SU-DHL-6 (cell line): Measurements from ENCODE around the gene CKS1B.

Experiments used
- CTCF ChIP-seq: fragments of 200-600 bp; sonication (generic); IDR thresholded peaks from one replicate; pipeline ENCODE4 v1.5.1; 2017; ENCODE audit warnings: antibody characterized with exemption, mild to moderate bottlenecking, low read length, moderate library complexity; ENCODE audit not compliant: insufficient read depth, poor library complexity, severe bottlenecking
- EZH2phosphoT487 ChIP-seq: fragments of 200-600 bp; sonication (generic), shearing (Covaris generic); conservative IDR thresholded peaks from 2 replicates; pipeline ENCODE4 v1.6.1; 2018; ENCODE audit warnings: mild to moderate bottlenecking, antibody characterized with exemption, low read length, moderate library complexity, mixed read lengths

- TF ChIP-seq CTCF, result no peak
- no peak for TF ChIP-seq EZH2phosphoT487
Observed at GRCh38 chr1:154944401-154945159, 29.9 kb upstream of the CKS1B start.
